H9 (cell line): ENCODE results near the gene ABCD1. TPM values are rescaled to one million over a fixed set of nuclear protein-coding genes. Genes with fewer than 3 reads are reported as not detected.

Experiments
- DNase-seq: peaks from one replicate; pipeline ENCODE4 v3.0.0-alpha.2; 2017
- H2AFZ ChIP-seq: one replicate; pipeline ENCODE4 v1.6.1; 2013; ENCODE audit warnings: mild to moderate bottlenecking, low read length, control low read depth, moderate library complexity
- H2AK5ac ChIP-seq: 2 replicates; pipeline ENCODE4 v1.6.1; 2013; ENCODE audit warnings: low read length, control low read depth, mixed read lengths; ENCODE audit not compliant: insufficient read length
- H2BK120ac ChIP-seq: one replicate; pipeline ENCODE4 v1.6.1; 2013; ENCODE audit warnings: low read depth, mild to moderate bottlenecking, low read length, control low read depth, inconsistent platforms; ENCODE audit not compliant: poor library complexity, severe bottlenecking
- H2BK12ac ChIP-seq: 2 replicates; pipeline ENCODE4 v1.6.1; 2013; ENCODE audit warnings: low read length, control low read depth, mixed read lengths, low read depth; ENCODE audit not compliant: insufficient read length
- H2BK15ac ChIP-seq: 2 replicates; pipeline ENCODE4 v1.6.1; 2013; ENCODE audit warnings: low read depth, low read length, control low read depth
- H2BK20ac ChIP-seq: one replicate; pipeline ENCODE4 v1.6.1; 2013; ENCODE audit warnings: low read depth, mild to moderate bottlenecking, low read length, control low read depth, inconsistent platforms; ENCODE audit not compliant: poor library complexity, severe bottlenecking
- H2BK5ac ChIP-seq: 2 replicates; pipeline ENCODE4 v1.6.1; 2013; ENCODE audit warnings: low read length, control low read depth, mixed read lengths; ENCODE audit not compliant: insufficient read length
- H3K14ac ChIP-seq: 2 replicates; pipeline ENCODE4 v1.6.1; 2013; ENCODE audit warnings: low read length, control low read depth; ENCODE audit not compliant: insufficient read depth
- H3K18ac ChIP-seq: 2 replicates; pipeline ENCODE4 v1.6.1; 2013; ENCODE audit warnings: low read depth, mild to moderate bottlenecking, mixed read lengths, low read length, control low read depth; ENCODE audit not compliant: insufficient read length
- H3K23ac ChIP-seq: 2 replicates; pipeline ENCODE4 v1.6.1; 2013; ENCODE audit warnings: low read length, control low read depth, mixed read lengths, low read depth; ENCODE audit not compliant: insufficient read length
- H3K23me2 ChIP-seq: 2 replicates; pipeline ENCODE4 v1.6.1; 2013; ENCODE audit warnings: low read depth, mild to moderate bottlenecking, mixed read lengths, low read length, control low read depth; ENCODE audit not compliant: insufficient read length, poor library complexity, severe bottlenecking
- H3K27ac ChIP-seq: 2 replicates; pipeline ENCODE4 v1.5.1; 2013; ENCODE audit warnings: low read length, control low read depth, mixed read lengths, low read depth; ENCODE audit not compliant: insufficient read length
- H3K27me3 ChIP-seq: 2 replicates; pipeline ENCODE4 v1.6.1; 2013; ENCODE audit warnings: low read length, control low read depth, inconsistent platforms; ENCODE audit not compliant: insufficient read depth
- H3K4ac ChIP-seq: 2 replicates; pipeline ENCODE4 v1.6.1; 2013; ENCODE audit warnings: low read depth, mild to moderate bottlenecking, control low read depth, inconsistent platforms, low read length, moderate library complexity
- H3K4me1 ChIP-seq: 2 replicates; pipeline ENCODE4 v1.6.1; 2013; ENCODE audit warnings: low read length, control low read depth, inconsistent platforms; ENCODE audit not compliant: insufficient read depth
- H3K4me2 ChIP-seq: 2 replicates; pipeline ENCODE4 v1.6.1; 2013; ENCODE audit warnings: low read length, control low read depth, mixed read lengths; ENCODE audit not compliant: insufficient read length, insufficient read depth
- H3K56ac ChIP-seq: 2 replicates; pipeline ENCODE4 v1.6.1; 2013; ENCODE audit warnings: low read depth, mild to moderate bottlenecking, mixed read lengths, low read length, control low read depth; ENCODE audit not compliant: insufficient read length
- H3K79me1 ChIP-seq: 2 replicates; pipeline ENCODE4 v1.6.1; 2013; ENCODE audit warnings: low read depth, mild to moderate bottlenecking, moderate library complexity, low read length, control low read depth, inconsistent platforms; ENCODE audit not compliant: insufficient read depth, poor library complexity, severe bottlenecking
- H3K79me2 ChIP-seq: 2 replicates; pipeline ENCODE4 v1.6.1; 2013; ENCODE audit warnings: low read length, control low read depth, inconsistent platforms; ENCODE audit not compliant: insufficient read depth
- H3K9ac ChIP-seq: 2 replicates; pipeline ENCODE4 v1.6.1; 2013; ENCODE audit warnings: low read length, control low read depth, mixed read lengths; ENCODE audit not compliant: insufficient read length; ENCODE audit errors: extremely low read depth
- H3K9me3 ChIP-seq: one replicate; pipeline ENCODE4 v1.6.1; 2013; ENCODE audit warnings: low read depth, low read length, inconsistent platforms; ENCODE audit not compliant: control insufficient read depth
- H3T11ph ChIP-seq: one replicate; pipeline ENCODE4 v1.6.1; 2013; ENCODE audit warnings: mild to moderate bottlenecking, low read length, control low read depth, inconsistent platforms
- H4K20me1 ChIP-seq: one replicate; pipeline ENCODE4 v1.6.1; 2013; ENCODE audit not compliant: control insufficient read depth, insufficient read length, insufficient read depth
- H4K5ac ChIP-seq: 2 replicates; pipeline ENCODE4 v1.6.1; 2013; ENCODE audit warnings: low read depth, mild to moderate bottlenecking, mixed read lengths, low read length, control low read depth; ENCODE audit not compliant: insufficient read length
- H4K8ac ChIP-seq: replicated peaks from 2 replicates; pipeline ENCODE4 v1.6.1; 2013; ENCODE audit warnings: low read length, control low read depth, mixed read lengths, low read depth; ENCODE audit not compliant: insufficient read length
- H4K91ac ChIP-seq: 2 replicates; pipeline ENCODE4 v1.6.1; 2013; ENCODE audit warnings: low read depth, mild to moderate bottlenecking, moderate library complexity, mixed read lengths, low read length, control low read depth; ENCODE audit not compliant: insufficient read length
- H3K27ac Mint-ChIP-seq, 3 experiments: 2 replicates in 2 of 3; 3 replicates in 1 of 3; pipeline ENCODE4 v1.8.0; 2020 to 2021; ENCODE audit warnings: mixed read lengths in 3 of 3, mild to moderate bottlenecking in 1 of 3, moderate library complexity in 1 of 3
- H3K27me3 Mint-ChIP-seq: 2 replicates; pipeline ENCODE4 v1.8.0; 2021; ENCODE audit warnings: low read depth, mild to moderate bottlenecking, moderate library complexity, mixed read lengths
- H3K36me3 Mint-ChIP-seq, 3 experiments: 2 replicates in 2 of 3; 3 replicates in 1 of 3; pipeline ENCODE4 v1.8.0; 2020 to 2021; ENCODE audit warnings: low read depth in 3 of 3, mixed read lengths in 3 of 3; ENCODE audit not compliant: insufficient read depth in 1 of 3
- H3K4me1 Mint-ChIP-seq, 2 experiments: 2 replicates each; pipeline ENCODE4 v1.8.0; 2020; ENCODE audit warnings: mixed read lengths in 2 of 2
- H3K4me3 Mint-ChIP-seq, 2 experiments: 2 replicates in 1 of 2; 3 replicates in 1 of 2; pipeline ENCODE4 v1.8.0; 2020 to 2021; ENCODE audit warnings: mild to moderate bottlenecking in 2 of 2, mixed read lengths in 2 of 2, moderate library complexity in 1 of 2
- H3K9me3 Mint-ChIP-seq, 2 experiments: 2 replicates in 1 of 2; 3 replicates in 1 of 2; pipeline ENCODE4 v1.8.0; 2020; ENCODE audit warnings: mild to moderate bottlenecking in 2 of 2, mixed read lengths in 2 of 2, moderate library complexity in 1 of 2
- WGBS: extraction: QIAGEN DNeasy Blood & Tissue Kit; methylation state at CpG from one replicate; pipeline ENCODE4 v1.1.7; 2013; ENCODE audit warnings: missing lambda C conversion rate, low lambda C conversion rate, mixed read lengths; ENCODE audit not compliant: insufficient read length; ENCODE audit errors: extremely low coverage; 5-methylcytosine and 5-hydroxymethylcytosine counted together
- total RNA-seq: library from RNA; stranded (reverse); gene quantifications from 2 replicates; pipeline ENCODE4 v1.2.1, GENCODE V29; 2021
- TF ChIP-seq, protein P1 (sequence below): fragments of 200-600 bp; sonication (generic); conservative IDR thresholded peaks from 3 replicates; pipeline ENCODE4 v1.8.0; 2021; ENCODE audit warnings: antibody characterized with exemption, mild to moderate bottlenecking

ABCD1 gene
- total RNA-seq, 1 experiment from 2014 or later: 11.1 TPM

DNA sequence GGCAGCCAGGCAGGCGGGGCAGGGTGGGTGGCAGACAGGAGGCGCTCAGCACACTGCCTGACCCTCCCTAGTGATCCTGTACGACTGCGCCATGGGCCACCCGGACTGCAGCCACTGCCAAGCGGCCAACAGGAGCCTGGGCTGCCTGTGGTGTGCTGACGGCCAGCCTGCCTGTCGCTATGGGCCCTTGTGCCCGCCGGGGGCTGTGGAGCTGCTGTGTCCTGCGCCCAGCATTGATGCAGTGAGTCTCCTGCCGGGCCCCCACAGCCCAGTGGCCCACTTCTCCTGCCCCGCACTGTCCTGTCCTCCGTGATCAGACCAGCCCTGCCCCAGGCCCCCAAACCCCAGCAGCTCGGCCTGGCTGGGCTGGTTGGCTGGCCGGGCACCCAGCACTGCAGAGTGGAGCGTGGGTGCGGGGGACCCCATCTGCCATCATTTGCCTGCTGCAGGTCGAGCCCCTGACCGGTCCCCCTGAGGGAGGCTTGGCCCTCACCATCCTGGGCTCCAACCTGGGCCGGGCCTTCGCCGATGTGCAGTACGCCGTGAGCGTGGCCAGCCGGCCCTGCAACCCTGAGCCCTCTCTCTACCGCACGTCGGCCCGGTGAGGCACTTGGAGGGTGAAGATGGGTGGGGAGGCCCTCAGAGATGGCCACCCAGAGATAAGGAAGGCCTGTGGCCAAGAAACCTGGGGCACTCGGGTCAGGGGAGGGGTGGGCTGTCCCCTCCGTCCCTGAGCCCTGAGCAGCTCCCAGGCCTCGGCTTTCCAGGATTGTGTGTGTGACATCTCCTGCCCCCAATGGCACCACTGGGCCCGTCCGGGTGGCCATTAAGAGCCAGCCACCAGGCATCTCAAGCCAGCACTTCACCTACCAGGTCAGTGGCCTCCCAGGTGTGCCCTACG is 47.0 kb downstream of the ABCD1 start:
- Histone ChIP-seq H3K23ac (no peak overlapping the region), H2BK120ac (no peak overlapping the region), H3K79me2 (no peaks in the 10 kb centered on the region), H3K56ac (no peak overlapping the region), H3K9ac (no peak overlapping the region), H3T11ph (no peak overlapping the region), H3K79me1 (no peaks in the 10 kb centered on the region), H4K8ac (no peak overlapping the region), H3K27ac (no peak overlapping the region), H2BK12ac (no peak overlapping the region), H3K27me3 (no peaks in the 10 kb centered on the region), H2BK5ac (no peak overlapping the region), H4K91ac (no peak overlapping the region), H2AFZ (no peak overlapping the region), H3K4me2 (no peak overlapping the region), H2BK15ac (no peak overlapping the region), H4K20me1 (no peaks in the 10 kb centered on the region), H2BK20ac (no peak overlapping the region), H3K14ac (no peak overlapping the region), H3K9me3 (no peaks in the 10 kb centered on the region), H3K23me2 (no peaks in the 10 kb centered on the region), H3K4ac (no peak overlapping the region), H3K18ac (no peak overlapping the region), H2AK5ac (no peak overlapping the region), H3K4me1 (no peaks in the 10 kb centered on the region), H4K5ac (no peak overlapping the region)
- DNase-seq: no peak
- Mint-ChIP-seq H3K4me3 (no peak overlapping the region; a peak in 1 of 5 replicates), H3K4me1 (no peaks in the 10 kb centered on the region), H3K9me3 (peaks cover 22 to 52% of the 10 kb centered on the region in 2 experiments), H3K36me3 (peaks cover 0 to 2% (median 0%) of the 10 kb centered on the region in 3 experiments; a peak in 1 of 7 replicates), H3K27ac (no peak overlapping the region), H3K27me3 (peaks cover 1% of the 10 kb centered on the region; the same call in 1 of the 2 replicates)
- TF ChIP-seq, protein P1, sequence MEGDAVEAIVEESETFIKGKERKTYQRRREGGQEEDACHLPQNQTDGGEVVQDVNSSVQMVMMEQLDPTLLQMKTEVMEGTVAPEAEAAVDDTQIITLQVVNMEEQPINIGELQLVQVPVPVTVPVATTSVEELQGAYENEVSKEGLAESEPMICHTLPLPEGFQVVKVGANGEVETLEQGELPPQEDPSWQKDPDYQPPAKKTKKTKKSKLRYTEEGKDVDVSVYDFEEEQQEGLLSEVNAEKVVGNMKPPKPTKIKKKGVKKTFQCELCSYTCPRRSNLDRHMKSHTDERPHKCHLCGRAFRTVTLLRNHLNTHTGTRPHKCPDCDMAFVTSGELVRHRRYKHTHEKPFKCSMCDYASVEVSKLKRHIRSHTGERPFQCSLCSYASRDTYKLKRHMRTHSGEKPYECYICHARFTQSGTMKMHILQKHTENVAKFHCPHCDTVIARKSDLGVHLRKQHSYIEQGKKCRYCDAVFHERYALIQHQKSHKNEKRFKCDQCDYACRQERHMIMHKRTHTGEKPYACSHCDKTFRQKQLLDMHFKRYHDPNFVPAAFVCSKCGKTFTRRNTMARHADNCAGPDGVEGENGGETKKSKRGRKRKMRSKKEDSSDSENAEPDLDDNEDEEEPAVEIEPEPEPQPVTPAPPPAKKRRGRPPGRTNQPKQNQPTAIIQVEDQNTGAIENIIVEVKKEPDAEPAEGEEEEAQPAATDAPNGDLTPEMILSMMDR: no peak
- WGBS: no CpG with 5 or more reads among the region's 37 CpGs
